Skin of body (tissue), 2 donors: ENCODE data around the gene ARHGEF4. TPM values are rescaled to one million over a fixed set of nuclear protein-coding genes. Genes with fewer than 3 reads are reported as not detected.

Source experiments
- DNase-seq: peaks from one replicate; lab custom pipeline; 2025; lab: John Stamatoyannopoulos, UW
- total RNA-seq: library from RNA; depleted of rRNA; stranded (reverse); fragments of >200 nt; gene quantifications from one replicate; pipeline ENCODE4 v1.2.3, GENCODE V29; 2014

Gene ARHGEF4, protein sequence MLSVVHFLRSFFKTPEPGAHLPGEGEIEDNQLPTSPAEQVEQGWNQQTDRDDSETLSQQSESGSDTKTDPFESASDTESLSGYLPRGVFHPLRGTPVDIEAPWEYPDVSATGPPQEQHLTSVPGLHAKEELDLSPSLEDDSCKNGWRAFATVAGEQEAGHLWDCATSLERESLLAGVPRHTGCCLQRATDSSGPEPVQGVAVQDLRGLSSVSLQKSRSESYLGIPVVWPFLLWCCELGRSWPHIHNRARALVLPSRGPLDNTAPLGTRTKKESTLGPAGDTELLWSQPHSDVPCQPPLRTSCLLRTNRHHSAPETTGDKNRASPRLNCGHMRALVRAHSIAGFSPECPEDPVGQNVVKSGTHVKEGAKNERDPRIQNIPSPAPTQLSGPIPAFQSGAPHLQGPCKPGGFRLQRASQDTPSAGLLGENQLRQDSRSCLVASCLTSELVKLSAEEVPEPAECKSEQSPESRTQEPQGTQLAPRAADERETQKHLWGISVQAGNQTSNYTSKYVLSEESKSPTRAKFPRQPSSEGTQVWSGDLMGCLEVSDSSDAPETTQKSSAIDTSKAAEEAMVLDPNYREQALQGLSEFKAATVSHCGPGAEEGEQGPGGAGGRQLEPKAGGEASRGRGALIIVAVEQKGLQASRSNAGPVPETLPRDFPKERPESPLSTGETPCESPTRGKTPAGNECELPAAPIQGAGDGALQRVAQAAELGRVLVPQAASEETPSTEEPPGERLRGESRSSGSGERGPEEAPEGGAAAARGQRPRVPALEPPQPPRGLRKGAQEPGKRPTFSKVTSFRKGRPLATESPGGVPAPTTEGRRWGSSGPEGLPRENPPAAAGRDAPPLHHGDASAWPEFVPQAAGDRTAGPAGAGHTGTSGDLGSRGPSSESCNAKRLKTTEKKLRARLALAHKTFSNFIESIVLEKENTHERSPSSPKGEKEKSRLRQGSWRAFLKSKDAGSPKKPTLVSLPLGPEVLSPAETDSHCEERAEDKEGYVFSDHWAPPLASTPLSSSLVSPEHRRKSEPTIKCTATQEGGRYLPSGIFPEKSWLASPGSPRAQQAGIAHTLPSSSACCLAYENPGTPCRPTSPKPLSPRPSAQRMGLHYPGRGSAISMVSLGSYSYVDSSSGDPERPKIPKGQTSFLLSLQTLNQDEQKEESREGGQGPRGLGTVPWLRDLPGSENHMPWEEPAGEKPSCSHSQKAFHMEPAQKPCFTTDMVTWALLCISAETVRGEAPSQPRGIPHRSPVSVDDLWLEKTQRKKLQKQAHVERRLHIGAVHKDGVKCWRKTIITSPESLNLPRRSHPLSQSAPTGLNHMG (N-terminal part only)
- total RNA-seq = 19.9 TPM

DNA sequence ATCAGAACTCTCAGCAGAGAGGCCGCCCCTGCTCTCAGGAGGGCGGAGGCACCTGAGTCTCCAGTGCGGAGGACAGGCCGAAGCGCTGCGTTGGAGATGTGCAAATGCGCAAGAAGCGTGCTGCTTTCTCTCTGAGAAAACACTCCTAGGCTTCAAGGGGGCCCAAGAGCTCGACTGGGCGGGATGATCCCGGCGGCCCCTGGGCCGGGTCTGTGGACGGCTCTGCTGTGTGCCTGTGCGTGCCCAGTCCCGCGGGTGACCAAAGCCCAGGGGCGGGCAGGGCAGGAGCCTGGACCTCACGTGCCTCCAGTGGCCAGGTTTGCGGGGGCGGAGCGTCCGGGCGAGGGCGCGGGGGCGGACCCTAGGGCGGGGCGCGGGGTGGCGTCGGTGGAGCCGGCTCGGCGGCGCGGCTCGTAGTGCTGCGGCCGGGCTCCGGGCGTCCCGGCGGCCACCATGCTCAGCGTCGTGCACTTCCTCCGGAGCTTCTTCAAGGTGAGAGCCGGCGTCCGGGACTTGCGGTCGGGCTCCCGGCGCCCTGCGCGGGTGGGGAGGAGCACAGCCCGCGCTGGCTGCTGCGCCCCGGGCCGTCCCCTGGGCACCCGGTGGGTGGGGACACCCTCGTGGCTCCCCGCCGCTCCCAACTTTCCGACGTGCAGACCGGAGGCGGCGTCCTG lies at the start of gene ARHGEF4:
ARHGEF4 (plus strand) TSS at position 414 of the 674 bp plus-strand sequence; CDS start at position 454, 40 bp downstream.
- DNase-seq = no peak

DNA sequence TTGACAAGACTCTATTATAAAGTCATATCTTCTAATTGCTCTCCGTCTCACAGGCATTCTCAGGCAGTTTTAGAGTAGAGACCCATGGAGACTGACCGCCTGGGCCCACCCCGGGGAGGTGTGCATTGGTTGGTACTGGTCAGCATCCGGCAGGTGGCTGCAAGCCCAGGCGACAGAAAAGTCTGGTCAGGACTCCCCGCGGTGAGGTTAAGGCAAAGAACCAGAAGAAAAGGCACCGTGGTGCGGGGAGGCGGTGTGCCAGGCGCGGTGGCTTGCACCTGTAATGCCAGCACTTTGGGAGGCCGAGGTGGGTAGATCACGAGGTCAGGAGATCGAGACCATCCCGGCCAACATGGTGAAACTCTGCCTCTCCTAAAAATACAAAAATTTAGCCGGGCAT lies 48.9 kb upstream of the ARHGEF4 start:
- DNase-seq = no peak

DNA sequence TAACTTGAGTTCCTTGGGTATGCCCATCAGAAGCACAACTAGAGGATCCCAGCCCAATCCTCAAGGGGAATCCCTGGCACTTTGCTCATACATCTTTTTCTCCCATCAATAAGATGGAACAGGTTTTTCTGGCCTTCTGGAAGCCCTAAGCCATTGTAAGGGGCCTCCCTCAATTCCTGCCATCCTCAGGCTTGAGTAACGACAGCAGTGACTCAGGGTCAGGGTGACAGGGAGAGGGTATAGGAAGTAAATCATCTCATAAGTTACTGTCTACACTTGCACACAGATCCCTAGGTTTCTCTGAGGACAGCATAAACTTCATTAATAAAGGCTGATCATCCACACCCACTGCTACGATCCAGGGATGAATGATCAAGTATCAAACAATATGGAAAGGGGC lies 46.4 kb upstream of the ARHGEF4 start:
- DNase-seq = no peak

DNA sequence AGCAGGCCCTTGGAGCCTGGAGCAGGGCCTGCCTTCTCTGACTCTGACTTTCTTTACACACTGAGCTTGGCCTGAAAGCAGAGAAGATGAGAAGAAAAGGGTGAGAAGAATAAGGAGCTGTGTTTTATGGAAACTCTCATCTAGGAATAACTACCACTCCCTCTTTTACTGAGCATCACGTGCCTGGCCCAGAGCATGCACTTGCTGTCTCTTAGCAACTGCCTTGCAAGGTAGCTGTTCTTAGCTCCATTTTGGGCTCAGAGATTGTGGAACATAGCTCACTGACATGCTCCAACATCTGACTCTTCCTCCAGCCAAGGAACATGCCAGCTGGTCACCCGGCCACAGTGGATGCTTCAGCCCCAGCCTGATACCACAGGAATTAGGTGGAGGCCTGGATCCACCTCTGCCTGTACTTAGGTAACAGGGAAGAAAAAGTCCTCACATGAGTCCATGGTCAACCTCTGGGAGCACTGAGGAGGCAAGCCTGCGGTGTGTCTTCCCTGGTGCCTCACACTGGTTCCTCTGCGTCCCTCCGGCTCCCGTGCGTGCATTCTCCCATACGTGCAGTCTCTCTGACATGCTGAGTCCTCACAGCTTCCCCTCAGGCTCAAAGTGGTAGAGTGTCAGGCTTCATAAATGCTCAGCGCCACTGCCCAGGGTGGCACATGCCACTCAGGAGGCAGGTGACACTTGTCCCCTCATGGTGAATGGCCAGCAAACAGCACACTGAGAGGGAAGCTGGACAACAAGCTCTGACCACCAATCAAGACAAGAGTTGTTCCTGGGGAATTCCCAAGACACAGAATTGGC lies 45.7 kb upstream of the ARHGEF4 start:
- DNase-seq = no peak

DNA sequence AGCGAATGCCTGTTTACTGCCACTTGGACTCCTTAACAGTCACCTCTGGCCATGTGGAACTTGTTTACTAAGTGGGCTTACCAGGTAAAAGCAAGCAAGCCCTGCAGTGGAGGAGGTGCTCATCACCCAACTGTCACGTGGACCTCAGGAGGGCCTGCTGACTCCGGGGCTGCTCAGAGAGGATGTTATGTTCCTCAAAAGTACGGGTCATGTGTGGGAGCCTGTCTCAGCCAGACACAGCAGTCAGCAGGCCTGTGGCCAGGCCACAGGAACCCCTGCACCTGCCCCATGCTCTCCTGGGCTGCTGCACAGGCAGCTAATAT lies 45.1 kb upstream of the ARHGEF4 start:
- DNase-seq = no peak

DNA sequence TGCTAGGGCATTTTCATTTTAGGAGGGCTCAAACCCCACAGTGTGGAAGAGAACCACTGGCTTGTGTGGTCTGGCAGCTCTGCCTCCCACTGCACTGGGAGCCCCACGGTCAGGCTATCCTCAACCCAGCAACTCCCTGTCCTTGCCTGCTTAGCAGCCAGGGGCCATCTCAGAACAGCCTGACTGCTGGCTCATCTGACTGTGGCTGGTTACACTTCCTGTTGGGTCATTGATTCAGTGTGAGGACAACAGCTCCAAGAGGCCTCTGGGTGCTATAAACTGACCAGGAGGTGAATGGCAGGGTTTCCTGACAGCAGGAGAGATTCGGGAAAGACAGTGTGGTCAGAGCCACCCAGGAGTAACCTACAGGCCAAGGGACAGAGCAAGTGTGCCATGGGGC lies 41.3 kb upstream of the ARHGEF4 start:
- no peak for DNase-seq

DNA sequence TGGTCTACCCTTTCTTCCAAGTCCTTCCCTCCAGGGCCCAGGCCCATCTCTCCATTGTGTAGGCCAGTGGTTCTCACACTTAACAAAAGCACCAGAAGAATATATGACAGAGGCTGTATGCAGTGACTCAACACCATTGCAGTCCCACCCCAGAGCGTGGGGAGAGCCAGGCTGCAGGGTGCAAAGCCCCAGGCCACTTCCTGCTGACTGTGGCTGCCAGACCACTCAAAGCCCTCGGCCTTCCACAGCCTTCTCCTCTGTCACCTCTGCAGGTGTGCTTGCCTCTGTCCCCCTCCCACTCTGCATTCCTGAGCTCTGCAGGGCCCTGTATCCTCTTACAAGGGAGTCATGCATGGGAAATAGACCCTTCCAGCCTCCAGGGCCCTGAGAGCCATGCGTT lies 40.4 kb upstream of the ARHGEF4 start:
- no peak for DNase-seq

DNA sequence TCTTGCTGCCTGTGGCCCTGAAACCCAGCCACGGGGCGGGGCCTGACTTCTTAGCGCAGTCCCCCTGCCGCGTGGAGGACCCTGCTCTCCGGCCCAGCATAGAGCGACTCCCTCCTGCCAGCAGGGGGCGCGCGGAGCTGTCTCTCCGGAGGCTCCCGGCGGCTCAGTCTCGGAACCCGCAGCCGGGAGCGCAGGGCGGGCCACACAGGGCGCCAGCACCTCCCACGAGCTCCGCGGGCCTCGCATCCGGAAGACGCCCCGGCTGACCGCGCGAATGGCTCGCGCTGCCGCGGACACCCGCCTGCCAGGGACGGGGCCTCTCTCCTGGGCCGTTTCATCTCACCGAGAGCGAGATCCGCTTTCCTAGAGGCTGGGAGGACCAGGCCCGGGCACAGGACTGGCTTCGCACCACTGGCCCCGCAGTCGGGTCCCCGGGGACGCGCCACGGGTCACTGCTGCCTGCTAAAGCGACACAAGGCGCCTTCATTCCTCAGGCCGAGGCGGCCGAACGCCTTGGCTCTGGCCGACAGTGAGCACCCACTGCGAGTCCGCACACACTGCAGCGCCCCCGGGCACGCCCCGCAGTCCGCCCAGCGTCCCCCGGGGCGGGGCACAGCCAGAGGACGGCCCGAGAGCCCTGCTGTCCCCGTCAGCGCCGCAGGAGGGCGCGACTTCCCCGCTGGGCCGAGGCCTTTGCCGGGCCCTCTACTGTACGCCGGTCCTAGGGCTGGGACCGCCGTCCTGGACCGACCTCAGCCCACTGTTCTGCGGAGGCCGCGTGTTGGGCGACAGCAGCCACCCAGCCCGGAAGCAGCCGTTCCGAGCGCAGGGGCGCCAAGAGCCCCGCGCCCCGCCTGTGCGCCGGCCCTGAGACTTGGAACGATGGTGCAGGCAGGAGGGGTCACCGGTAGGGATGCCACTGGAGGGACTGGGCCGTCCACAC lies 39.0 kb upstream of the ARHGEF4 start:
- DNase-seq = peak; percentile 71

DNA sequence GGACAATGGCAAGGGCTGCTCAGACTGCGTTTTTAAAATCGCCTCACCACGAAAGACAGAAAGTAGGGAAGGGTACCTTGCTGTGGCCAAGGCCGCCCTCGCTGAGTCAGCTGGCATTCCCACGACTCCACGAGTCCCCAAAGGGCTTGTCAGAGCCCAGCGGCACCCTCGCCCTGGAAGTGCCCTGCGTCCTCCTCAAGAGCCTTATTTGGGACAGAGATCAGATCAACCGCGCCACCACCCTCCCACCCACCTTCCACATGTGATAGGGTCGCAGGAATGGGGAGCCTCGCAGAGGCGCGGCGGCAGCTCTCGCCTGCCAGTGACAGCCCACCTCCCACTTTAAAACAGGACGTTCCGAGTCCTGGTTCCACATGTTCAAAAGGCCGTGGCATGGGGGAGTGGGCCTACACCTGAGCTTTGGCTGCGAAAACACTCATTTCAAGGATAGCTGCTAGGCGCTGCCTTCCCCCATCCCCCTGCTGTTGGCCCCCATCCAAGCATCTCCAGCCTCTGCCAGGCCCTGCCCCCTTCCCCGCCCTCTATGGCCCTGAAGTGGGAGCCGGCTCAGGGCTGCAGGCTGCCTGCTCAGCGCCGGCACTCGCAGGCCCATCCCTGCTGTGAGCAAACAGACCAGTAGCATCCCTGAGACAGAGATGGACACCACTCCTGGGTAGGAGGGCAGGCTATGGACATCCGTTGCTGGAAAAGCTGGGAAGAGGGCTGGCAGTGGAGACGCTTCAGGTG lies 38.1 kb upstream of the ARHGEF4 start:
- DNase-seq = peak; percentile 2

DNA sequence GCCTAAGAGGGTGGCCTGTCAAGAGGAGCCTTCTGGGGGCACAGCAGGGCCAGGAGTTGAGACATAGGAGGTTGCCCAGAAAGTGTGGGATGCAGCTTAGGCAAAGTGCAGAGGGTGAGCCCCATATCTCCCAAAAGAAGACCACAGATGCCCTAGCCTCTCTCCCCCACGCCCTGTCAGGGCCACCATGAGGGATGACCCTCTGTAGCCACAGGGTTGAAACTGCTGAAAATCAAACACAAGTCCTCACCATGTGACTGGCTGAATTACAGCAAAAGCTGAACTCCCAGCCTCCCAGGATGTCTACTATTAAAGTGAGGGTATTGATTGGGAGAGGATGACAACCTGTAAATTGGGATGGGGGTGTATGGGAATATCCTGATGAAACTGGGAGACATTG lies 37.4 kb upstream of the ARHGEF4 start:
- DNase-seq = no peak

DNA sequence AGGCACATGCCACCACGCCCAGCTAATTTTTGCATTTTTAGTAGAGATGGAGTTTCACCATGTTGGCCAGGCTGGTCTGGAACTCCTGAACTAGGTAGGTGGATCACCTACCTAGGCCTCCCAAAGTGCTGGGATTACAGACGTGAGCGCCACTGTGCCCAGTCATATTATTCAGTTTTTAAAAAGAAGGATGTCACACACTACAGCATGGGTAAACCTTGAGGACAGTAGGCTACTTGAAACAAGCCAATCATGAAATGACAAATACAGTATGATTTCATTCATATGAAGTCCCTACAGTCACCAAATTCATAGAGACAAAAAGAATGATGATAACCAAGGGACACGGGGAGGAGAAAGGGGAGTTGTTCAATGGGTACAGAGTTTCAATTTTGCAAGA lies 31.1 kb upstream of the ARHGEF4 start:
- no peak for DNase-seq

DNA sequence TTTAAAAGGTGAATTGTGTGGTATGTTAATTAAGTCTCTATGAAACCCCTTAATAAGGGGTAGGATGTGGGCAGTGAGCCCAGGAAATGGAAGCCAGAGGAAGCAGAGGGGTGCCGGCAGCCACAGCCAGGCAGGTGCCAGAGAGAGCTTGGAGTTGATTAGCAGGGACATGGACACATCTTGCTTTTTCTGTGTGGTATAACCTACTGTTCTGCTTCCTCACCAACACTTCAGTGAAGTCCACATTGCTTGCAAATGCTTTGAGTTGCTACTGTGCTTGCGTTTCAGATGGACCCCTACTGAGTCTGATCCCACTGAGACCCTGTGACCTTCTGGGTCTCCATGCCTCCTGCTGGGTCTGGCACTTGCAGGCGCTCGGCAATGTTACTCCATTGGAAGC lies 30.3 kb upstream of the ARHGEF4 start:
- no peak for DNase-seq

DNA sequence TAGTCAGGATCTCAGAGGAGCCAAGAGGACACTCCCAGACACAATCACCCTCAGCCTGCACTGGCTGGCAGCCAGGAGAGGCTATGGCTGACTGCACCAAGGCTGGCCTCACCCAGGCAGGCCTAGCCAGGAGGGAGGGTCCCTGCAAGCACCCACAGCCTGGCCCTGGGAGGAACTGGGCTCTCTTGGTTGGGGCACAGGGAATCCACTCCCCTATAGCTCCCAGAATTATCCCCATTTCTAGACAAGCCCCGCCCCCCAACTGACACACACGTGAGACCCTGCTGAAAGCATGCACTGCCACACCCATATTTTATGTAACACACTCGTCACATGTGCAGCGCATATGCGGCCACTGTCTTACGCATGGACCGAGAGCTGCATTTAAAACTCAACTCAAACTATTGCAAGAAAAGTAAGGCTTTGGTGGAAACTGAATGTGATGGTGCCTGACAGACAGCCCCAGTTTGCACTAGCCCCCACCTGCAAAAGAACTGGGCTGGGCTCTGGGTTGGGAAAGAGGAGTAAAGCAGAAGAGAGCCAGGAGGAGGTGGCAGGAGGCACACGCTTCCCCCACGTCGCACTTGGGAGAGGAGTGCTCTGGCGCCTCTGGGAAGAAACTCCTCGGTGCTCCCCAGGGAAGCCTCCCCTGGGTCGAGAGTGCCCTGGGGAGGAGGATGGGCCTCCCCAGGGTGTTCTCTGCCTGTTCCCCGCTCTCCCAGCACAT lies 28.9 kb upstream of the ARHGEF4 start:
- DNase-seq = peak; percentile 81

DNA sequence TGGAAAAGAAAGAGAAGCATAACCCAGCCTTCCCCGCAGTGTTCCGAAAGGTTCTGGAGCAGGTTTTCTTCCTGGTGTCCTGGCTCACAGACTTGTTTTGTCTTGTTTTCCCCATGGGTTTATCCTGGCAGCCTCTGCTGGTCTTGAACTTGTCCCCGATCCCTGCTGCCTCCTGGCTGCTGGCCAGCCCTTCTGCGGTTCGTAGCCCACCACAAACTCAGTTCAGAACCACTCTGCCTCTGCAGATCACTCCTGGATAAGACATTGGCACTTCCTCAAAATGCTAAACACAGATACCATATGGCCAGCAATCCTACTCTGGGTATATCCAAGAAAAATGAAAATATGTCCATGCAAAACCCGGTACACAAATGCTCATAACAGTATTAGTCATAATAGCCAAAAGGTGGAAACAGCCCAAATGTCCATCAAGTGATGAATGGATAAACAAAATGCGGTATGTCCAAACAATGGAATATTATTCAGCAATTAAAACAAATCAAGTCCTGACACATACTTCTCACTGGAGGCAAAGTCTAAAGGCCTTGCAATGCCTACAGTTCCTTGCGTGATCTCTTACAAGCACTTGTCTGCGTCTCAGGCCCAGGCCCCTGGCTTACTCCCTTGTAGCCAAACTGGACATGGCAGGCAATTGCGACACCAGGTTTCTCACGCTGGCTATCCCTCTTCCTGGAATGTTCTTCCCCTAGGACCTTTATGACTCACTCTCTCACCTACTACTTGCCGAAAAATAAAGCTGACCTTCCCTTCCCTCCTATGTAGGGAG lies 28.0 kb upstream of the ARHGEF4 start:
- no peak for DNase-seq

DNA sequence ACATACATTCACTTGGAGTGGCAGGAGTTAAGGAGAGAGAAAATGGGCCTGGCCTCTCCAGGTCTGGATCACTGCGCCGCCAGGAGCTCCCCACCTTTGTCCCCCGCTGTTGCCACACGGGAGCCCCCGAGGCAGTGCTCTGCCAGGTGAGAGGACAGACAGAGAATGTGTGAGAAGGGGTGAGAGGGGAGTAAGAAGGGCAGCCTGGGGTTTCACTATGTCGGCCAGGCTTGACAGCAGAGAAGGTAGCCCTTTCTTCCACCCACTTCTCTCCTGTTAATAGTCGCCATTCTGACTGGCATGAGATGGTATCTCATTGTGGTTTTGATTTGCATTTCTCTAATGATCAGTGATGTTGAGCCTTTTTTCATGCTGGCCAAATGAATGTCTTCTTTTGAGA lies 26.2 kb upstream of the ARHGEF4 start:
- no peak for DNase-seq

DNA sequence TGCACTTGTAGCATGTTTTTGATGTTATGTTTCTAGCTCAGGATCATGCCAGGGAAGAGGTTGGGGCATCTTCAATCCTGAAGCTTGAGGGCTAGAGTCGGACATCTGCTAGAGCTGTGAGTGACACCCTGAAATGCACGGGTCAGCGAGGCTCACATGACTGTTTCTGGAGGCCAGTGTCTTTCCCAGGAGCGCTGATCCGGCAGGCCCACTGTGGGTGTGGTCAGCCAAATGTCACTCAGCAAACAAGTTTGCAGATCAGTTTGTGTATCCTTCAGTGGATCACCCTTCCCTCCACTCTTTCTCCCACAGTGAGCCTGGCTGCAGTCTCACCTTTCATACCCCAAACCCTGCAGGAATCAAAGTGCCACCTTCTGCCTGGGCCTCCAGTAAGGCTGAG lies 23.0 kb upstream of the ARHGEF4 start:
- DNase-seq = no peak
